GM18508 (cell line): ENCODE results near the gene ADAM8.

ENCODE experiments used
- ATAC-seq: cut with Tn5 transposase; IDR thresholded peaks from one replicate; pipeline ENCODE4 v1.9.1; 2021; ENCODE audit warnings: moderate number of reproducible peaks; ENCODE audit not compliant: insufficient read depth, unreplicated experiment

ADAM8 gene

DNA sequence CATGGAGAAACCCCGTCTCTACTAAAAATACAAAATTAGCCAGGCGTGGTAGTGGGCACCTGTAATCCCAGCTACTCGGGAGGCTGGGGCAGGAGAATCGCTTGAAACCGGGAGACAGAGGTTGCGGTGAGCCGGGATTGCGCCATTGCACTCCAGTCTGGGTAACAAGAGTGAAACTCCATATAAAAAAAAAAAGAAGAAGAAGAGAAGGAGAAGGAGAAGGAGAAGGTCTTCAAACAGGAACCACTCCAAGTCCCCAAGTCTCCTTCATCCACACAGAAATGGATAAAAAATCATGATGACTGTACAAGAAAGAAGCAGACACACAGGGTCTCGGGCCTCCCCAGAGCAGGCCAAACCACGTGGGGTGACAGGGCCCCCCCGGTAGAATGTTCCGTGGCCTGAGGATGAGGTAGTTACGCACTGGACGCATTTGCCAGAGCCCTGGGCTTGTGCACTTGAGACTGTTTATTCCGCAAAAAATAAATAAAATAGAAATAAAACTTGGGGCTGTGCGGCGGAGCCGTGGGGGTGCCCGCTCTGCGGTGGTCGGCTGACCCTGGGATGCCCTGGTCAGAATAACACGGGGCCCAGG lies 23.2 kb downstream of the ADAM8 start:
- ATAC-seq = no peak

DNA sequence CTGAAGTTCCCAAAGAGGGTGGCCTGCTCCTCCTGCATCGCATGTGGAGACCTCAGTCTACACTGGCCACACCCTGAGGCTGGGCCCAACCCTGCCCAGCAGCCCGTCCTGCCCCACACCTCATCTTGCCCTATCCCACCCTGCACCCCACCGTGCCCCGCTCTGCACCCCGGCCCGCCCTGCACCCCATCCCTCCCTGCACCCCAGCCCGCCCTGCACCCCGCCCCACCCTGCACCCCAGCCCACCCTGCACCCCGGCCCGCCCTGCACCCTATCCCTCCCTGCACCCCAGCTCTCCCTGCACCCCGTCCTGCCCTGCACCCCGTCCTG lies 24.5 kb downstream of the ADAM8 start:
- ATAC-seq = no peak

DNA sequence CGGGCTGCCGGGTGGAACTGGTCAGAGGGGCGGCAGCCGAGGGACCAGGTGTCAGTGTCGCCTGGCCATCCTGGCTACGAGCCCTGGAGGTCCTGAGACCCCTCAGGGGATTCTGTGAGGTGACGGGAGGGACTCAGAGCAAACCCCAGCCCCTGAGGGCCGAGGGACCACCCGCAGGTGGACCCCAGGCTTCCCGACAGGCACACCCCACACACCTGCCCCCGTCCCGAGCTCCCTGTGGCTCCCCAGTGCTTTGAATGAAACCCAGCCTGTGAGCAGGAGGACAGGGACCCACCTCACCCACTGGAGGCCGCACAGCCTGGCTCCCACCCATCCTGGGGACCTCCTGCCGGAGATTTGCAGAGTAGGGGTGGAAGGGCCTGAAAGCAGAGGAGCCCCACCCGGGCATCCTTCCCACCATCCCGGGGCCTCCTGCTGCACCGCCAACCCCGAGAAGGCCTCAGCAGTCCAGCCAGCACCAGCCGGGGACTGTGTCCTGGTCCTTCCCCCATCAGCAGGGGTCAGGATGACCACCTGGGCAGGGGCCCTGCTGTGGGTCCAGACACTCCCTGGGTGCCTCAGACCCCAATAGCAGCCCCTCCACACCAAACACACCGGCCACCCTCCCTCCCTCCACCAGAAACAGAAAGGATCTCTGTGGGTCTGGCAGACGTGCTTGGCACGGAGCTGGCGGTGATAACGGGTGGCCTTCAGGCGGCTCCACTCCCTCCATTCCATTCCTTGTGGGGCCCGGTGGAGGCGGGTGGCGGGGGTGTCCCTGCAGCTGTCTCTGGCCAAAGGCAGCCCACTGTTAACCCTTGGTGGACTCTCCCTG lies 25.1 kb downstream of the ADAM8 start:
- no peak for ATAC-seq

DNA sequence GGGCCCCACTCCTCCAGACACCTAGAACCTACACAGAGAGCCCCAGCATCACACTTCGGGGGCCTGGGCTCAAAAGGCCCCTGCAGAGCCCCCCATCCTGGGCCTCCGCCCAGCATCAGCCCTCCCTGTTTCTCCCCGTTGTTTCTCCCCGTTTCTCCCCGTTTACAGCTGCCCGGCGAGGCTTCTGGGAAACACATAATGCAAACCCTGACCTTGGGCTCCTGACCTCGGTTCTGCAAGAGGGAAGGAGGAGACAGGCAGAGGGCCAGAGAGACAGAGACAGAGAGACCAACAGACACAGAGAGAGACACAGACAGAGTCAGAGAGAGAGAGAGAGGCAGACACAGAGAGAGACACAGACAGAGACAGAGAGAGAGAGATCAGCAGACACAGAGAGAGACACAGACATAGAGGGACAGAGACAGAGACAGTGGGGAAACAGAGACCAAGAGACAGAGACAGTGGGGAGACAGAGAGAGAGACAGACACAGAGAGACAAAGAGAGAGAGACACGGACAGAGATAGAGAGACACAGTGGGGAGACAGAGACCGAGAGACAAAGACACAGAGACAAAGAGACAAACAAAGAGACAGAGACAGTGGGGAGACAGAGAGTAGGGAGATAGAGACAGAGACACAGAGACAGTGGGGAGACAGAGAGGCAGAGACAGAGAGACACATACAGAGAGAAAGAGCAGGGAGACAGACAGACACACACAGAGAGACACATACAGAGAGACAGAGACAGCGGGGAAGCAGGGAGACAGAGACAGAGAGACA lies 26.5 kb downstream of the ADAM8 start:
- ATAC-seq = no peak

DNA sequence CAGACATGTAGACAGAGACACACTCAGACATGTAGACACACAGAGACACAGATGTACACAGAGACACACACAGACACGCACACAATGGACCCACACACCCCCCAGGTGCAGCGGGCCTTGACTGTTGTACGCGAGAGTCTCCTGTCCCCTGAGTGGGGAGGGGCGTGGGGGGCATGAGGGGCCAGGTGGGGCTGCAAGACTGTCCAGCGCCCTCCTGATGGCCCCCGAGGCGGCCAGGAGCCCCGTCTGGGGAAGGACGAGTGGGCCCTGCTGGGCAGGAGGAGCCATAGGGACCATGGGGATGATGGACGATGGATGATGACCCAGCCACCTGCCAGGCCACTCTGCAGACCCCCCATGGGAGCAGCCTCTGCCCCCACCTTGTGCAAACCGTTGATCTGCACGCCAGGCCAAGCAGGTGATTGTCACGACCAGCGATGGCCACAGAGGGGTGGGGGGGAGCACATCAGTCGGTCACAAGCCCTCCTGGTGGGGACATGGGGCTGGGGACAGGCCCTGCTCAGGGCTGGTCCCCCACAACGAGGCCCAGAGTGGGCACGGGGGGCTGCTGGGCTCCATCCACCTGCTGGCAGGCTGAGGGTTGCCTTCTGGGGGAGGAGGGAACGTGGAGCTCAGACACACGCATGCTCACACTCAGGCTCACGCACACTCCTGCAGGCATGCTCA lies 27.4 kb downstream of the ADAM8 start:
- no peak for ATAC-seq

DNA sequence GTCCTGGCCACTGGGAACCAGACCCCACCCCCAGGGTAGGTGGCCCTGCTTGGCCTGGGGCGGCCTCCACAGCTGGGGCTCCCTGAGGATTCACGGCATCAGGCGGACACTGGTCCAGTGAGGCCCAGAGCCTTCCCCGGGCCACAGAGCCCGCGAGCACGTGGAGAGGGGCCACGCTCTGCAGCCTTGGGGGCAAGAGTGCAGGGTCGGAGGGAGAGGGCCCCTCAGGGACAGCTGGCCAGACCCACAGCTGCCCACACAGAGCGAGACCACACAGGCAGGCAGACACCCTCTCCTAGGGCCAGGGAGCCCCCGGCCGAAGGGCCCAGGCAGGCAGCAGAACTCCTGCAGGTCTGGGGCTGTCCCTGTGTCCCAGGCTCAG lies 28.3 kb downstream of the ADAM8 start:
- ATAC-seq = no peak

DNA sequence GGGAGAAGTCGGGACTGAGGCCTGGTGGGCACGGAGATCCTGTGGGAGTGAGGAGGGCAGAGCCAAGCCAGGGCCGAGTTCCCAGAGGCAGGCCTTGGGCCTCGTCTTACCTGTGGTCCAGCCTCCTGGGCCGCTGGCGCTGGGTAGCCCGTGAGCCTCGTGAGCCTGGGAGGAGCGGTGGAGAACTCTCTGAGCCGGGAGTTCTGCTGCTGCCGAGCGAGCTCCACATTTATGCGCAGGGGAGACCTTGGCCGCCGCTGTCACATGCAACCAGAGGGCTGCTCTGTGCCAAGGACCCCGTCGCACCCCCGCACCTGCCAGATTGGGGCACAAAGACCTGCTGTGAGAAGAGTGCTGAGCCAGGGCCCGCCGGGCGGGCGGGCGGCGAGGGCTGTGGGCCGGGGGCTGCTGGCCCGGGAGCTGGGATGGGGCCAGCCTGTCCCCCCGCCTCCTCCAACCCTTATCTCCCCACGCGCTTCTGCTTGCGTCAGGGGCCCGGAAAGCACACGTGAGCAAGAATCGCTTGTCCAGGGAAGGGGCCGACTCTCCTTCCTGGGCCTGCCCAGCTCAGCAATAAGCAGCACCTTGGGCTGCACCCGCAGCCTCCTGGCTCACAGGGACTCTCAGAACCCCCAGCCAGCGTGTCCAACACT lies 28.9 kb downstream of the ADAM8 start:
- no peak for ATAC-seq

DNA sequence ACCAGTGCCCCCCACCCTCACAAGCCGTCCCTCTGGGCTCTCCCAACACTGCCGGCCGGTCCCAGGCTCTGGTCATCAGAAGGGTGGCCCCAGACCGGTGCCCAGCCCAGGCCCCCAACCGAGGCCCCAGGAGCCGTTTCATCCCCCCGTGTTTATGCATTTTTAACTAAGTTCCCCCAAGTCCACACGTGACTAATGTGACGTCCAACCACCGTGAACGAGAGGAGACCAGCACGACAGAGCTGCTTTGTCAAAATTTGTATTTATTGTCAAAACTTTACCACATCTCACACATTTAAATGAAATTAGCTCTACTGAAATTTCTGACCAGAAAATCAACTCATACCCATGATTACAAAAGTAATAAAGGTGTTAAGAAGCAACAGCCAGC lies 30.4 kb downstream of the ADAM8 start:
- no peak for ATAC-seq

DNA sequence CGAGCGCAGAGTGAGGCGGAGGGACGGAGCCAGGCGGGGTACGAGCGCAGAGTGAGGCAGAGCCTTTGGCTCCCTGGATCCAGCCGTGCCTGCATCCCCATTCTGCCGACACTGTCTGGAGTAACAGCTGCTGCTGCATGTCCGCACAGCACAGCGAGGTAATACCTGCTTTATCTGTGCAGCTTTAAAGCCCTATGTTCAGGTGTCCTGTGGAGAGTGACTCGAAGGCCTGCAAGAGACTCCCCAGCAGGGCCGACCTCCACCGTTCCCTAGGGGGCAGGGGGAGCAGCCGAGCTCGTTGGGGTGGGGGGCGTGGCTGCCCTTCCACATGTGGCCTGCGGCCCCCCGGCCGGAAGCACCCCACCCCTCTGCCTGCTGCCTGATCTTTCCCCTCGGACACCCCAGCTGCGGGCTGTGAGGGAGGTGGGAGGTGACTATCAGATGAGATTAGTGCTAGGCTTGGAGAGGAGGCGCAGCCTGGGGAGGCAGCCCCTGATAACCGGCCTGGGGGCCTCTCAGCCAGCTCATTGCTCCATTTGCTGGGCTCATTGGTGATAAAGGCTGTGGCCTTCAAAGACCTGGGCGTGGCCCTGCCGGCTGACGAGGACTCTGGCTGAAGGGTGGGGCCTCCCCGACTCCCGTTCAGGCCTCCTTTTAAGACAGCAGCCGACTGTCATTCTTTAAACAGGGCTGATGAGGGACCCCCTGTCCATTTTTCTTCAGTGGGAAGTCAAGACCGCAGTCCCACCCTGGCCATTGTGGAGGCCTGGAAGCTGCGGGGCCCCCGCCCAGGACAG lies 31.0 kb downstream of the ADAM8 start:
- no peak for ATAC-seq

DNA sequence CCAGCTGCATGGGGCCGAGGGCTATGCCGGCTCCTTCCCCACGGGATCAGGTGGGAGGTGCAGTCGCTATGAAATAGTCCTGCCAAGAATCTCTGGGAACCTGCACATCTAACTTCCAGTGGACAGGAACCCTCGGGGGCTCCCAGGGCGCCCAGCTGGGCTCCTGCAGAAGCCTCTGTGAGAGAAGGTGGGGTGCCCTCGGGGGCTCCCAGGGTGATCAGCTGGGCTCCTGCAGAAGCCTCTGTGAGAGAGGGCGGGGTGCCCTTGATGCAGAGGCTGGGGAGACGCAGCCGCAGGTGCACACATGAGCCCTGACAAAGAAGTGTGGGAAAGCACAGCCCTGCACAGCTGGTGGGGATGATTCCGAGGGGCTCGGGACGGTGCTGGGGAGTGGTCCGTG lies 33.1 kb downstream of the ADAM8 start:
- no peak for ATAC-seq

DNA sequence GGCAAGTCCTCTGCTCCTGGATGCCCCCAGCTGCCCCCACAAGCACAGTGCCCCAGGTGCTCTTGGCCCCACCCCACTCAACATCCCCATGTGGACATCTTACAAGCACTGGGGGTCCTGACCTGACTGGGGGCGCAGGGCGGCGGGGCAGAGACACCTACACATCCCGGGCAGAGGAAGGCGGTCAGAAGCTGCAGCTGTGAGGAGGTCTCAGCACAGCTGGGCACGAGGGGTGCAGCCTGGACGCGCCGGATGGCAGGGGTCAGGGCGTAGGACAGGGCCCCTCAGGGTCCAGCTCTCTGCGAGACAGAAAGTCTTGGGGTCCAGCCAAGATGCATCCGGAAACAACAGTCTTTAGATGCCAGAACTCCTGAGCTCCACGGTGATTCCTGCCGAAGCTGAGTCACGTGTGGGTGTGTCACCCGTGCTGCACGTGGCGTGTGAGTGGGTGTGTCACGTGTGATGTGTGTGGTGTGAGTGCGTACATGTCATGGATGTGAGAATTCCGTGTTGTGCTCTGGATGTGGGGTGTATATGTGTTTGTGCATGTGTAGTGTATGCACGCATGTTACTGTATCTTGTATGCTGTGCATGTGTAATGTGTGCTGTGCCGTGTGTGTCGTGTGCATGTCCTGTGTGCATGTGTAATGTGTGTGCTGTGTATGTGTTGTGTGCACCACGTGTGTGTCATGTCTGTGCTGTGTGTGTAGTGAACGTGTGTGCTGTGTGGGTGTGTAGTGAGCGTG lies 33.9 kb downstream of the ADAM8 start:
- ATAC-seq = no peak

DNA sequence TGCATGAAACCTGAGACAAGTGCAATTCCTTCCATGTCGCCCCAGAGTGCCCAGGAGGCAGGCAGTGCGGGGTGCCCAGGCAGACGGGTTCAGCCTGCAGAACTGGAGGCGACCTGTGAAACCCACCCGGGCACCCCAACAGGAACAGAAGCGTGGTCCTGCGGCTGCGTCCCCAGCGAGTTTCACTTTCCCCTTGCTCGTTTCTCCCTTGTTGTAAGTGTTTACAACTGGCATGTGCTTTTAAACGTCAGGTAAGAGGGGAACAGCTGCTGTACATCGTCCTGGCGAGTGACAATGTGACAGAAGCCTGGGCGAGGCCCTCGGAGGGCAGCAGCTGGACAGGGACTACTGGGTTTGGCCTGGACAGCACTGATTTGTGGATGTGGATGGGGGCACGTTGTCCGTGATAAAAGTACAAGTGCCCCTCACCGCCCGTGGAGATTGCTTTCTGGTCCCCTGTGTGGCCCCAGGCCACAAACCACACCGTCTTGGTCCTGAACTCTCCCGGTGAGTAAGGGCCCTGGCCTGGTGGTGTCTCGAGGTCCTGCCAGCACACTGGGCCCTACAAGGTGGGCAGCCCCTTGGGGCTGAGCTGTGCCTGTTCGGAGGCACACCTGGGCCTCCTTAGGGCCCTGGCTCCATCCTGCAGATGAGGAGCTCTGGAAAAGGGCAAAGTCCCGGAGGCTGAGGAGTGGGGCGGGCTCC lies 35.0 kb downstream of the ADAM8 start:
- ATAC-seq = no peak

DNA sequence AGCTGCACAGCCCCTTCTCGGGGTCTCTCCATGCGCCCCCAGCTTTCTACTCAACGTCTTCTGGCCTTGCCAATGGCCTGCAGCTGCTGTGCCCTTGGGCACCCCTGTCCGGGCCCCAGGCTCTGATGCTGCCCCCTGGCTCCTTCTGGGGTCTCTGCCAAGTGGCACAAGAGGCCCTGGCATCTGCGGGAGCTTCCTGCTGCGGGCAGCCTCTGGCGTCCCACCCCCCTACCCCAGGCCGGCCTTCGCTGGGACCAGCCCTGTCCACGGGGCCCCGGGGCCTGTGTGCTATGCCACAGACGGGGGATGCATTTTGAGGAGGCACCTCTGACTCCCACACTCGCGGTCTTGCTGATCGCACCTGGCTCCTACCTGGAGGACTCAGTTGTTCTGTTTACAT lies 36.7 kb downstream of the ADAM8 start:
- ATAC-seq = no peak

DNA sequence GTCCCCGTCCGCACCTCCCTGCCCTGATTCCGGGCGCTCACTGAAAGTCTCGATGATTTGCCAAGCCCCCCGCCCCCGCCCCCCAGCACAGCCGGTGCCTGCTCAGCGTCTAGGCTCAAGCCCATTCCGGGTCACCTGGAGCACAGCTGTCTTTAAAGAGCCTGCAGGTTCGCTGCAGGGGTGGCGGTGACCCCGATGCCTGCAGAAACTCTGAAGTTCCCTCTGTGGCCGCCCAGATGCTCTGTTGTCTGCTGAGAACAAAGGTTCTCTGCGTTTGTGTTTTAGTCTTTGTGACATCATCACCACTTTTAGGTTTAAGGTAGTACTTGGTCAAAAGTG lies 38.2 kb downstream of the ADAM8 start:
- no peak for ATAC-seq

DNA sequence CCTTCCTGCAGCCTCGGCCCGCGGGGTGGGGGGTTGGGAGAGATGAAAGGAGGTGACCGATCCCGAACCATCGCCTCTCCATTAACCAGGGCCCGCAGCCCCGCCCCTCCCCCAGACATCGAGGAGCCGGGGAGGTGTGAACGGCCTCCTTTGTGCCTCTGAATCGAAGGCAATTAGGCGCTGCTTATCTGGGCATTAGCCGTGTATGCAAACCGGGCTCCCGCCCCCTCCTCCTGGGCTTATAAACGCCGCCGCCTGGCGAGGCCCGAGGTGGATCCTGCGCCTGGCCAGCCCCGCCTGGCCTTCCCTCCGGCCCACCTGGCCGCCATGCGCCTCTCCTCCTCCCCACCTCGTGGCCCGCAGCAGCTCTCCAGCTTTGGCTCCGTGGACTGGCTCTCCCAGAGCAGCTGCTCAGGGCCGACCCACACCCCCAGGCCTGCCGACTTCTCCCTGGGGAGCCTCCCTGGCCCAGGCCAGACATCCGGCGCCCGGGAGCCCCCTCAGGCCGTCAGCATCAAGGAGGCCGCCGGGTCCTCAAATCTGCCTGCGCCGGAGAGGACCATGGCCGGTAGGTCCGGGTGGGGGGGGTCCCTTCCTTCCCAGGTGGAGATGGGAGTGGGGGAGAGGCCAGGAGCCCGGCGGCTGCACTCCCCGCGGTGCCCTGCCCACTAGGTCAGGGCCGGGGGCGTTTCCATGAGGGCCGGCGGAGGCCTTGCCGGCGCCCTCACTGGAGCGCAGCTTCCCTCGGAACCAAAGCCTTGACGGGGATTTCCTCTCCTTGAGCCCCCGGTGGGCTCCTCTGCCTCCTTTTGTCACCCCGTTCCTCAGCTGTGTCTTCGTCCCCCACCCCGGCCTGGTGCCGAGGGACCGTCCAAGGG lies 38.8 kb downstream of the ADAM8 start, which contains the start of gene VENTX:
Gene VENTX (plus strand): TSS at position 268 of the 878 bp plus-strand sequence. CDS start 60 bp downstream, at position 328.
- ATAC-seq = no peak

DNA sequence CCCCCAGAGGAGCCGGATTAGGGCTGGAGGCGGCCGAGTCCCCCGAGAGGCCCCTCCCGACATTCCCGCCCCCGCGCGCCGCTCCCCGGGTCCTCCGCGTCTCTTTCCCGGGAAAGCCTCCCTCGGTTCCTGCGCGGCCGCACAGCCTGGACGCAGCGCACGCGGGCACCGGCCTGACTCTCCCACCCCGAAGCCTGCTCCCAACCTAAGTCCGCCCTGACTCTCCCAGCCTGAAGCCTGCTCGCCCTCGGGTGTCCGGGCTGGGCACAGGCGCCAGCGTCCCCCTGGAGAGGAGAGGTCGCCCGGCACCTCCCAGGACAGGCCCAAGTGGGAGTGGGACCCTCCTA lies 39.5 kb downstream of the ADAM8 start:
- ATAC-seq = no peak

DNA sequence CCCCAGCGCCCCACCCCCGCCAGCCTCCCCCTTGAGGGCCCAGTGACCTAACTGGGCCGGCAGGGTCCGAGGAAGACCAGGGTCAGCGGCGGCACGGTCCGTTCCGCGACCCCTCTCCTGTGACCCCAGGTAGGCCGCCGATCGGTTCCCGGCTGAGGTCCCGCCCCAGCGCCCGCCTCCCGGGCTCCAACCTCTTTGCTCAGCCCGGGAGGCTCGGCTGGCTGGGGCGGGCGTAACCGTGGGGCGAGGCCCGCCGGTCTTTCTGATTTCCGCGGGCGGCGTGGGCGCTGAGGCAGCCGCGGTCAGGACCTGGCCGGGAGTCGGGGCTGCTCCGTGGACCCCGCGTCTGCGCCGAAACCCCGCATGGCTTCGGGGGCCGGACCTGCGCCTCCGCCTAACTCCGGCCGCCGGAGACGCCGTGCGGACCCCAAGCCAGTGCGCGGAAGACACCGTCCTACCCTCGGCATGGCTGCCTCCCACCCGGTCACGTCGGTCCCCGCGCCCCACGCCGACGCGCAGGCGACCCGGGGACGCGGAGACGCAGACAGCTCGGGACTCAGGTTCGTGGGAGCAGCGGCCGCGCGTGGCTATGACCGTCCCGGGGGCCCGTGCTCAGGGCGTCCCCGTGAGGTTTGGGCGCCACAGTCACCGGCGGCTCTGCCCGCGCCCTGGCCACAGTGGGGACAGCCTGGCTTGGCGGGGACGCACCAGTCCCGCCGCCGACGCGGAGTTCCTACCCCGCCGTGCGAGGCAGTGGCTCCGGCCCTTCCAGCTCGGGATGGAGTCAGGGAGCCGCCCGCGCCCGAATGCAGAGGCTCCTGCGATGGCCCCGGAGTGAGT lies 40.0 kb downstream of the ADAM8 start:
- ATAC-seq = no peak
